Measurements from ENCODE around the gene CFAP92. TPM values are rescaled to one million over a fixed set of nuclear protein-coding genes. Genes with fewer than 3 reads are reported as not detected.

The CFAP92 gene
- total and polyA plus RNA-seq, 2 donors (not counting 3 experiments of a cell fraction or from before 2014, with no cell fraction given), result 0.04 to 0.62 TPM

DNA sequence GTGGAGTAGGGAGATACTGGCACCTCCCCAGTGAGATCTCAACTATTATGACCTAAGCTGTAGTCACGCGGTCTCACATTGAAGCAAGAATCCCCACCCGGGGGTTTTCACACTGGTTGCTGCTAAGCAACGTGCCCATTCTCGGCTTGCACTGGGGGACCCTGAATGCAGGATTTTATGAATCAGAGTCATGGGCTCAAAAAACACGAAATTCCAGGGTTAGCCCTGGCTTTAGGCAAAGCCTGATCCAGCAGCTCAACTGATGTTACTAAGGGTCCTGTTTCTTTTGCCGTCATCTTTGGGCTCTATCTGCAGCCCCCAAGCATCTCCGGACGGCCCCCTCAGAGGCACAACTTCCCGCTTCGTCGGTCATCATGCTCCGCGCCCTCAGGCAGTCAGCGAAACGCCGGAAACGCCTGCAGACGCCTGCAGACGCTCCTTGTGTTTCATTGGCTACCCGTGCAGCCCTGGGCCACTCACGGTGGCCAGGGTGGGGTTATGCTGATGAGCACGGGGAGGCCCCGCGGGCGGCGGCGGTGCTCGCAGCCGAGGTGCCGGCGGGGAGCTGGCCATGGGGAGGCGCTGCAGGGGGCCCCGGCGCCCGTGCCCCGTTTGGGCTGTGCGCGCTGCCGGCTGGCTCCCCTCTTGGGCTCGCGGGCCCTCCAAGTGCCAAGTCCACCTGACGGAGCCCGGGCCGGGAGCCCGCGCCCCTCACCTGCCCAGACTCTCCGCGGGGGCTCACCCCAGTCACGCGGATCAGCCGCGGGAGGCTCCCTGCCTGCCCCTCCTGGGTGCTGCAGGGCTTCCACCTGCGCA is 33.1 kb upstream of the CFAP92 start:
- Histone ChIP-seq H3K9me3 (replicated peaks; ENCODE audit: control insufficient read depth, insufficient read depth, low read length) (no peaks in the 10 kb centered on the region), H3K4me3 (replicated peaks in 1 of 3; ENCODE audit: insufficient read depth in 1 of 3, low read depth in 1 of 3, low read length in 3 of 3) (peak overlapping the region; percentile 30 to 49 (median 45)), H3K36me3 (ENCODE audit: control insufficient read depth in 2 of 2, extremely low read depth in 1 of 2, insufficient read depth in 2 of 2, low read length in 2 of 2) (no peaks in the 10 kb centered on the region), H3K4me1 (ENCODE audit: control insufficient read depth, extremely low read depth, insufficient read depth, low read length) (peaks cover 10% of the 10 kb centered on the region), H3K79me2 (ENCODE audit: control insufficient read depth, insufficient read depth, low read length) (no peaks in the 10 kb centered on the region), H3K27ac (ENCODE audit: insufficient read depth, low read depth, low read length) (no peak overlapping the region), H2AFZ (ENCODE audit: low read depth, low read length) (peak overlapping the region; percentile 98), H4K20me1 (replicated peaks; ENCODE audit: control insufficient read depth, extremely low read depth, insufficient read depth, low read length) (no peaks in the 10 kb centered on the region), H3K4me2 (ENCODE audit: insufficient read depth, low read length) (peak overlapping the region; percentile 80), H3K9ac (replicated peaks; ENCODE audit: extremely low read depth, insufficient read depth, low read length) (no peak overlapping the region), H3K27me3 (ENCODE audit: control insufficient read depth in 2 of 2, insufficient read depth in 2 of 2, low read length in 2 of 2) (no peaks in the 10 kb centered on the region), H3K9me1 (replicated peaks; ENCODE audit: control insufficient read depth, extremely low read depth, insufficient read depth, low read length) (no peaks in the 10 kb centered on the region)
- DNase-seq (ENCODE audit: low read depth, low spot score), result peak; percentile 91
- dilution Hi-C loops (cut with MboI; ENCODE audit: extremely low pct_ligation_motif_present, low sequenced_read_pairs), result no loop called here
- ChIA-PET CTCF (interaction anchor here (0.6 to 4.0 kb wide), 15 partner anchors 10 to 463 kb away, joined by 3 to 49 read pairs (median 4); partner anchors contain the start of genes CFAP92 and RAB43), POLR2A (no interaction called here)
- TF ChIP-seq, protein P1, sequence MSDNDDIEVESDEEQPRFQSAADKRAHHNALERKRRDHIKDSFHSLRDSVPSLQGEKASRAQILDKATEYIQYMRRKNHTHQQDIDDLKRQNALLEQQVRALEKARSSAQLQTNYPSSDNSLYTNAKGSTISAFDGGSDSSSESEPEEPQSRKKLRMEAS (IDR thresholded peaks at IDR 0.05; ENCODE audit: insufficient read depth, insufficient read length), result peak; percentile 81
- no peak for TF ChIP-seq GATA2 (IDR thresholded peaks at IDR 0.05; ENCODE audit: insufficient read depth, insufficient read length, low read depth, low read length)
- TF ChIP-seq, protein P2, sequence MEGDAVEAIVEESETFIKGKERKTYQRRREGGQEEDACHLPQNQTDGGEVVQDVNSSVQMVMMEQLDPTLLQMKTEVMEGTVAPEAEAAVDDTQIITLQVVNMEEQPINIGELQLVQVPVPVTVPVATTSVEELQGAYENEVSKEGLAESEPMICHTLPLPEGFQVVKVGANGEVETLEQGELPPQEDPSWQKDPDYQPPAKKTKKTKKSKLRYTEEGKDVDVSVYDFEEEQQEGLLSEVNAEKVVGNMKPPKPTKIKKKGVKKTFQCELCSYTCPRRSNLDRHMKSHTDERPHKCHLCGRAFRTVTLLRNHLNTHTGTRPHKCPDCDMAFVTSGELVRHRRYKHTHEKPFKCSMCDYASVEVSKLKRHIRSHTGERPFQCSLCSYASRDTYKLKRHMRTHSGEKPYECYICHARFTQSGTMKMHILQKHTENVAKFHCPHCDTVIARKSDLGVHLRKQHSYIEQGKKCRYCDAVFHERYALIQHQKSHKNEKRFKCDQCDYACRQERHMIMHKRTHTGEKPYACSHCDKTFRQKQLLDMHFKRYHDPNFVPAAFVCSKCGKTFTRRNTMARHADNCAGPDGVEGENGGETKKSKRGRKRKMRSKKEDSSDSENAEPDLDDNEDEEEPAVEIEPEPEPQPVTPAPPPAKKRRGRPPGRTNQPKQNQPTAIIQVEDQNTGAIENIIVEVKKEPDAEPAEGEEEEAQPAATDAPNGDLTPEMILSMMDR (IDR thresholded peaks at IDR 0.05; ENCODE audit: extremely low read depth in 1 of 2, insufficient read depth in 1 of 2, low read depth in 1 of 2, low read length in 2 of 2), result peak; percentile 70 to 86
- TF ChIP-seq POLR2A (IDR thresholded peaks at IDR 0.05; ENCODE audit: low read depth, low read length), result peak; percentile 43
- TF ChIP-seq JUN (IDR thresholded peaks at IDR 0.05; ENCODE audit: borderline replicate concordance, insufficient read depth, insufficient read length, low read depth), result no peak
- TF ChIP-seq FOS (IDR thresholded peaks at IDR 0.05; ENCODE audit: borderline replicate concordance, insufficient read depth, low read length), result no peak
- no peak for TF ChIP-seq MYC (IDR thresholded peaks at IDR 0.05; ENCODE audit: low read depth, low read length)
- no peak for TF ChIP-seq EZH2 (IDR thresholded peaks at IDR 0.05; ENCODE audit: borderline replicate concordance, low read depth, low read length, severe bottlenecking)
- TF ChIP-seq POLR2AphosphoS5 (IDR thresholded peaks at IDR 0.05; ENCODE audit: insufficient read depth, low read depth, low read length), result peak; percentile 53
- BruUV-seq (replicated peaks), result no TSS peak
- FAIRE-seq, result peak; percentile 98
- intact Hi-C loops (cut with micrococcal nuclease), result loop anchor here (1.0 kb wide), 4 partner anchors 12 to 218 kb away; no protein-coding TSS in a partner anchor
